OCI-M2 (cell line): ENCODE results near the gene DES.
"Not testable (repeated sequence)": the region's sequence is repeated elsewhere in the genome, so short reads cannot be mapped to it uniquely, and the experiment has no call there.

Experiments used
- DNase-seq: peaks from one replicate; lab custom pipeline; 2025; ENCODE audit not compliant: unreplicated experiment; lab: John Stamatoyannopoulos, UW

The DES gene

GRCh38 chr2:219399716-219400478, 18.3 kb upstream of the DES start:
- DNase-seq: no peak

- DNase-seq: no peak
Measured at GRCh38 chr2:219400562-219400961, 17.6 kb upstream of the DES start.

GRCh38 chr2:219401606-219402005, 16.6 kb upstream of the DES start:
- DNase-seq: no peak

GRCh38 chr2:219402665-219403515, 15.3 kb upstream of the DES start:
- peak; percentile 12 for DNase-seq

- DNase-seq: no peak
Measured at GRCh38 chr2:219403861-219404260, 14.3 kb upstream of the DES start.

- DNase-seq: no peak
Measured at GRCh38 chr2:219404291-219404910, 13.8 kb upstream of the DES start.

GRCh38 chr2:219404954-219405353, 13.2 kb upstream of the DES start:
- DNase-seq: no peak

- no peak for DNase-seq
Measured at GRCh38 chr2:219405451-219405850, 12.7 kb upstream of the DES start.

- no peak for DNase-seq
Measured at GRCh38 chr2:219405958-219406860, 12.0 kb upstream of the DES start.

- no peak for DNase-seq
Measured at GRCh38 chr2:219406861-219407230, 11.3 kb upstream of the DES start.

GRCh38 chr2:219407343-219407742, 10.8 kb upstream of the DES start:
- not testable (repeated sequence) for DNase-seq

GRCh38 chr2:219408204-219408603, 10.0 kb upstream of the DES start:
- no peak for DNase-seq

GRCh38 chr2:219408631-219409030, 9.5 kb upstream of the DES start:
- DNase-seq: no peak

- DNase-seq: no peak
Measured at GRCh38 chr2:219409619-219410018, 8.6 kb upstream of the DES start.

GRCh38 chr2:219410390-219410789, 7.8 kb upstream of the DES start:
- DNase-seq: no peak

GRCh38 chr2:219414857-219415256, 3.3 kb upstream of the DES start:
- no peak for DNase-seq

- no peak for DNase-seq
Measured at GRCh38 chr2:219415580-219416234, 2.5 kb upstream of the DES start.

- DNase-seq: no peak
Measured at GRCh38 chr2:219416235-219416602, 2.0 kb upstream of the DES start.

GRCh38 chr2:219416938-219417337, 1.2 kb upstream of the DES start:
- no peak for DNase-seq

GRCh38 chr2:219417374-219417773, 803 bp upstream of the DES start:
- DNase-seq: no peak

- no peak for DNase-seq
Measured at GRCh38 chr2:219419012-219419324, 791 bp downstream of the DES start.
